Urinary bladder (tissue), 4 donors: ENCODE measurements around the gene PLPP3. TPM values are rescaled to one million over a fixed set of nuclear protein-coding genes. Genes with fewer than 3 reads are reported as not detected.
A peak's percentile ranks its signal among the peaks of the same experiment; 100 is the strongest.

Source experiments
- DNase-seq: peaks from one replicate; pipeline ENCODE4 v3.0.0-alpha.2; 2015; ENCODE audit errors: extremely low spot score
- H3K27ac ChIP-seq: one replicate; pipeline ENCODE4 v1.5.1; 2013; ENCODE audit warnings: low read depth, mild to moderate bottlenecking, moderate library complexity
- H3K36me3 ChIP-seq: one replicate; pipeline ENCODE4 v1.6.1; 2013; ENCODE audit warnings: mild to moderate bottlenecking, moderate library complexity; ENCODE audit not compliant: insufficient read depth
- H3K4me1 ChIP-seq: one replicate; pipeline ENCODE4 v1.6.1; 2013; ENCODE audit warnings: mild to moderate bottlenecking, moderate library complexity; ENCODE audit not compliant: insufficient read depth
- H3K4me3 ChIP-seq: one replicate; pipeline ENCODE4 v1.5.1; 2013; ENCODE audit warnings: low read depth, low read length
- WGBS: extraction: QIAGEN DNeasy Blood & Tissue Kit; methylation state at CpG from one replicate; pipeline ENCODE4 v1.1.7; 2013; 5-methylcytosine and 5-hydroxymethylcytosine counted together
- polyA plus RNA-seq: library from polyadenylated mRNA; stranded (reverse); fragments of 200-250 nt; gene quantifications from one replicate; pipeline ENCODE4 v1.2.3, GENCODE V29; 2013
- total RNA-seq: library from RNA; depleted of rRNA; stranded (reverse); fragments of >200 nt; gene quantifications from one replicate; pipeline ENCODE4 v1.2.3, GENCODE V29; 2014
- donor health status: healthy with polysubstance abuse.
- donor health status: healthy.

Gene PLPP3
- total and polyA plus RNA-seq, 2 donors = 256 to 263 TPM

- peak overlapping the region; percentile 60 for H3K4me3 ChIP-seq
- WGBS = 5% methylated on average over 62 of the region's 62 CpGs
- no peaks in the 10 kb centered on the region for H3K36me3 ChIP-seq
- peak overlapping the region; percentile 96 for H3K27ac ChIP-seq
- peaks cover 5% of the 10 kb centered on the region for H3K4me1 ChIP-seq
- no peak for DNase-seq
Observed at GRCh38 chr1:56477164-56478111, 101.9 kb downstream of the PLPP3 start.

GRCh38 chr1:56473582-56474270 lies 105.6 kb downstream of the PLPP3 start:
- 63% methylated on average over 3 of the region's 3 CpGs for WGBS
- H3K4me3 ChIP-seq = no peak overlapping the region
- H3K4me1 ChIP-seq = peaks cover 5% of the 10 kb centered on the region
- DNase-seq = no peak
- H3K36me3 ChIP-seq = no peaks in the 10 kb centered on the region
- H3K27ac ChIP-seq = no peak overlapping the region

- DNase-seq = no peak
- Histone ChIP-seq H3K4me1 (peaks cover 5% of the 10 kb centered on the region), H3K4me3 (no peak overlapping the region), H3K27ac (no peak overlapping the region), H3K36me3 (no peaks in the 10 kb centered on the region)
- 86% methylated on average over 3 of the region's 3 CpGs for WGBS
Observed at GRCh38 chr1:56472860-56473259, 106.5 kb downstream of the PLPP3 start.

- peaks cover 2% of the 10 kb centered on the region for H3K4me1 ChIP-seq
- peak overlapping the region; percentile 5 for H3K27ac ChIP-seq
- DNase-seq = no peak
- no peak overlapping the region for H3K4me3 ChIP-seq
- no peaks in the 10 kb centered on the region for H3K36me3 ChIP-seq
- 76% methylated on average over 5 of the region's 5 CpGs for WGBS
Observed at GRCh38 chr1:56469640-56470371, 109.6 kb downstream of the PLPP3 start.

- 77% methylated on average over 7 of the region's 7 CpGs for WGBS
- H3K4me3 ChIP-seq = no peak overlapping the region
- no peak overlapping the region for H3K27ac ChIP-seq
- no peaks in the 10 kb centered on the region for H3K4me1 ChIP-seq
- H3K36me3 ChIP-seq = no peaks in the 10 kb centered on the region
- no peak for DNase-seq
Observed at GRCh38 chr1:56468518-56468917, 110.8 kb downstream of the PLPP3 start.

GRCh38 chr1:56466538-56466937 lies 112.8 kb downstream of the PLPP3 start:
- Histone ChIP-seq H3K36me3 (no peaks in the 10 kb centered on the region), H3K27ac (no peak overlapping the region), H3K4me1 (no peaks in the 10 kb centered on the region), H3K4me3 (no peak overlapping the region)
- DNase-seq = no peak
- 91% methylated on average over 1 of the region's 1 CpG for WGBS

- Histone ChIP-seq H3K36me3 (no peaks in the 10 kb centered on the region), H3K27ac (no peak overlapping the region), H3K4me1 (no peaks in the 10 kb centered on the region), H3K4me3 (no peak overlapping the region)
- no peak for DNase-seq
- WGBS = 97% methylated on average over 4 of the region's 4 CpGs
Observed at GRCh38 chr1:56464294-56464693, 115.1 kb downstream of the PLPP3 start.

- Histone ChIP-seq H3K4me3 (no peak overlapping the region), H3K4me1 (no peaks in the 10 kb centered on the region), H3K27ac (no peak overlapping the region), H3K36me3 (no peaks in the 10 kb centered on the region)
- 93% methylated on average over 1 of the region's 1 CpG for WGBS
- DNase-seq = no peak
Observed at GRCh38 chr1:56463376-56463775, 116.0 kb downstream of the PLPP3 start.

- H3K4me1 ChIP-seq = no peaks in the 10 kb centered on the region
- H3K36me3 ChIP-seq = no peaks in the 10 kb centered on the region
- no peak for DNase-seq
- 83% methylated on average over 3 of the region's 3 CpGs for WGBS
- no peak overlapping the region for H3K4me3 ChIP-seq
- no peak overlapping the region for H3K27ac ChIP-seq
Observed at GRCh38 chr1:56462209-56462608, 117.2 kb downstream of the PLPP3 start.

GRCh38 chr1:56461158-56462127 lies 117.9 kb downstream of the PLPP3 start:
- H3K36me3 ChIP-seq = no peaks in the 10 kb centered on the region
- no peak for DNase-seq
- 71% methylated on average over 12 of the region's 12 CpGs for WGBS
- no peak overlapping the region for H3K4me3 ChIP-seq
- no peaks in the 10 kb centered on the region for H3K4me1 ChIP-seq
- no peak overlapping the region for H3K27ac ChIP-seq

- 76% methylated on average over 4 of the region's 4 CpGs for WGBS
- H3K4me1 ChIP-seq = no peaks in the 10 kb centered on the region
- H3K4me3 ChIP-seq = no peak overlapping the region
- no peak for DNase-seq
- H3K27ac ChIP-seq = no peak overlapping the region
- no peaks in the 10 kb centered on the region for H3K36me3 ChIP-seq
Observed at GRCh38 chr1:56459260-56459659, 120.1 kb downstream of the PLPP3 start.

GRCh38 chr1:56457756-56458375 lies 121.5 kb downstream of the PLPP3 start:
- Histone ChIP-seq H3K27ac (no peak overlapping the region), H3K4me3 (no peak overlapping the region), H3K4me1 (no peaks in the 10 kb centered on the region), H3K36me3 (no peaks in the 10 kb centered on the region)
- 89% methylated on average over 10 of the region's 10 CpGs for WGBS
- no peak for DNase-seq
